Right kidney (tissue), 1 donor: ENCODE measurements around the gene MRTO4.
A peak's percentile ranks its signal among the peaks of the same experiment; 100 is the strongest.
"Not testable (repeated sequence)": the region's sequence is repeated elsewhere in the genome, so short reads cannot be mapped to it uniquely, and the experiment has no call there.

Experiments used
- DNase-seq: peaks from one replicate; pipeline ENCODE4 v3.0.0-alpha.2; 2016

MRTO4 gene

DNA sequence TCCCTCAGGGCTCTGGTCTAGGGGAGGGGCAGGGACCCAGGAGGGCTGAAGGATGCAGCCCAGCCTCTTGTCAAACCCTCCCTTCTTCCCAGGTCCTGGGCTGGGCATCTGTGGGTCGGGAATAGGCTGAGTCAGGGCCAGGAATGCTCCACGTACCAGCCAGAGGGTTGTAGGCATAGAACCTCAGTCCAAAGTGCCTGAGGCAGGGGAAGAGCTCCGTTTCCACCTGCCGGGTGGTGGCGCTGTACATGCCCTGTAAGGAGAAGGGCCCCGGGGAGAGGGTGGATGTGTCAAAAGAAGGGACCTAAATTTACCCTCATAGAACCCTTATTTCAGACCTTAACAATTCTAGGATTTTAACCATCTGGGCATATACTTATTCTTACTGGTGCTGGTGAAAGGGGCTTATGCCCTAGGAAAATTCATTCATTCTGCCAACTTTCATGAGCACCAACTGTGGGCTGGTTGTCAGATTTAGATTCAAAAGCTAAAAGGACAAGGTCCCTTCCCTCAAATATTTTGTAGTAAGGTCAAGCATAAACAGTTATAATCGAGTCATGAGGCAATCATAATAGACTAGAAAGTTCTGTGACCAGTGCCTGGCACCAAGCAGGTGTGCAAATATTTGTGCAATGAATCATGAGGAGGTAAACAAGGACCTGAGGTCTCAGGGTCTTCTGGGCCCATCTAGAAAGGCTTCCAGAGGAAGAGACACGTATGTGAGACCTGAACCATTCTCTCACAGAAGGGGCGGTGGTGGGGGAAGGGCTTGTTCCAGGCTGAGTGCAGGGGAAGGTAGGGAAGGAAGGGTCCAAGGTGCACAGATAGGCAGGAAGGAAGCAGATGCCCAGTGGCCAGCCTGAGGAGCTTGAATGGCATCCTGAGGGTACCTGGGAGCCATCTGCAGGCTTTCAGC lies 18.1 kb downstream of the MRTO4 start:
- DNase-seq = not testable (repeated sequence)

DNA sequence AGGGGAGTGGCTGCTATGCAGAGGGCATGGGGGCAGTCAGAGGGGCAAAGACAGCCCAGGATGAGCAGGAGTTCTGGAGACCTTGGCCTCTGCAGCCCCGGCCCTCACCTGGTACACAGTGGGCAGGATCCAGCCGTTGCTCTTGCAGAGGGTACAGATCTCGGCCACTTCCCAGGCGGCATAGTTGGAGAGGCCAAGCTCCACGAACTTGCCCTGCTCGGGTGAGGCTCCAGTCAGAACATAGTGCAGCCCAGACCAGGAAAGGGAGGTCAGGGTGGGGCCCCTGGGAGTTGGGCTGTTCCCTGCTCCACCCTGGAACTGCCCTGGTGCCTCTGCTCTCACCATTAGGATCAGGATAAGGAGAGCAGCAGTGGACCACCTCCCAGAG lies 18.7 kb downstream of the MRTO4 start:
- DNase-seq = not testable (repeated sequence)

DNA sequence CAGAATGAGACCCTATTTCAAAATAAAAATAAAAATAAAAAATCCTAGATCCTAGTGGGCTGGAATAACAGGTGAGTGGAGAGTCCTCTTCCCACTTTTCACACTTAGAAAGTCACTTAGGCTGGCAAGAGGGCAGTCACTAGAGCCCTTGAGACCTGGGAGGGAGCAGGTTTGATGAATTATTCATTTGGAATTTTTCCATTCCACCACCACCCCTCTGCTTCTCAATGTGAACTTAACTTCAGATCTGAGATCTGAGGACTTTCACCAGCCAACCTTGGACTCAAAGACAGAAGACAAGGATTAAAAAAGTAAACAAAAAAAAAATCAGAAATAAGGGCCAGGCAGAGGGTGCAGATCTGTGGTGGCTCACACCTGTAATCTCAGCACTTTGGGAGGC lies 20.5 kb downstream of the MRTO4 start:
- no peak for DNase-seq

DNA sequence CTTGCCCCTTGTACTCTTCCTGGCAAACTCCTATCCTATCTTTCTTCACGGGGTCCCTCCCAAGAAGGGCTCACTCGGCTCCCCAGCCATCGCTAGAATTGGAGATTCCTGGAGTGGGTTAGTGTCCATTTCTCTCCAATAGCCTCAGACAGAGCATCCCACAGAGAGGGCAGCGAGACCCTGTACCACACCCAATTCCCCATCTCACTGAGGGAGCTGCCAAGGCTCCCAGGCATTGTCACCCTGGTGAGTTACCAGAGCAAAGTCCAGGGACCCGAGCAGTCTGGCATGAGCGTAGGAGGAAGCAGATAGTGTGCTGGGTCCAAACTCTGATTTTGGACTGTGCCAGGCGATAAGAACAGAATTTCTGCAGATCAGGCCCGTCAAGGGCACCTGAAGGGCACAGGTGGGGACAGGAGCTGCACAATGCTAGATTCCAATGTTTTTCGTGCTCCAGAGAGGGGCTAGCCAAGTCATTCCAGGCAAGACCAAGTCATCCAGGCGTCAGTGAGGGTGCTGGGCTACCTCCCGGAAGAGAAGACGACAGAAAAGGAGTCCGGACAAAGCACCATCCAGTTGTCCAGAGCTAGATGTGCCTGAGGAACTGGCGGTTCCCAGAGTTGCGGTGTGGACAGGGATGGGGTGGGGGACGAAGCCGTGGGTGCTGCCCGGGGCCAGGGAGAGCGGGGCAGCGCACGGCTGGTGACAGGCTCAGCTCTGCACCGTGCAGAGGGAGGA lies 21.7 kb downstream of the MRTO4 start:
- peak; percentile 19 for DNase-seq

DNA sequence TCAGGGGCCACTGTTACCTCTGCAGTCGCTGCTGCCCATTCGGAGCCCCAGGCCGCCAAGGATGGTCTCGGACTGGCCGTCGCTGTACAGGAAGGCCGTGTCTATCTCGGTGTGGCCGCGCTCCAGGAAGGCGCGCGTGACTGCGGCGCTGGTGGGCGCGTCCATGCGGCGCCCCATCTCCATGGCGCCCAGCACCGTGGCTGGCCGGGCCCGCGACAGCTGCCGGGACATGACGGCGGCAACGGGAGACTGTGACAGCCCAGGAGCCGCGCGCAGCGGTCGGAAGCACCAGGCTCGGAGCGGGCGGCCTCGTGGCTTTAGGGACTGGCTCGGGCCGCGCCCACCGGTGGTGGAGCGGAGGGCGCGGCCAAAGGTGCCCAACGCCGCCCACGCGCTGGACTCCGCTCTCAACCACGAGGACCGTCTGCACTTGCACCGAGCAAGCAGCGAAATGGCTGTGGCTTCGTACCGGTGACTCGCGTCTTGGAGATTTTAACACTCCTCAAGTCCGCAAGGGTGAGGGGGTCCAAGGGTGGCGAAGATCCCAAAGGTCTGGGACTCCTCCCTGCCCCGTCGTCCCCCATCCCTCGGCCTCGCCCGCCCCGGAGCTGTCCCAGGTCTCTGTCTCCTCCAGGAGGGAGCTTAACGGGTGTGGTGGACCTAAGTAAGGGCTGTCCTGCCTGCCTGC lies 22.4 kb downstream of the MRTO4 start:
- peak; percentile 40 for DNase-seq

DNA sequence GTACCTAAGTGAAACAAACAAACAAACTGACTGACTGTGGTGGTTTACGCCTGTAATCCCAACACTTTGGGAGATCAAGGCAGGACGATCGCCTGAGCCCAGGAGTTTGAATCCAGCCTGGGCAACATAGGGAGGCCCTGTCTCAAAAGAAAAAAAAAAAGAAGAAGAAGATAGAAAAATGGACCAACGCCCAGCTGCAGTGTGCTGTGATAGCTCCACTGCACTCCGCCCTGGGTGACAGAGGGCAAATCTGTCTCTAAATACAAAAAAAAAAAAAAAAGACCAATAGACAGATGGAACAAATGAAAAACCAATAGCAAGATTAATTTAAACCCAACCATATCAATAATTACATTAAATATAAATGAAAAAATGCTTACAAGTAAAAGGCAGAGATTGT lies 23.0 kb downstream of the MRTO4 start:
- DNase-seq = no peak

DNA sequence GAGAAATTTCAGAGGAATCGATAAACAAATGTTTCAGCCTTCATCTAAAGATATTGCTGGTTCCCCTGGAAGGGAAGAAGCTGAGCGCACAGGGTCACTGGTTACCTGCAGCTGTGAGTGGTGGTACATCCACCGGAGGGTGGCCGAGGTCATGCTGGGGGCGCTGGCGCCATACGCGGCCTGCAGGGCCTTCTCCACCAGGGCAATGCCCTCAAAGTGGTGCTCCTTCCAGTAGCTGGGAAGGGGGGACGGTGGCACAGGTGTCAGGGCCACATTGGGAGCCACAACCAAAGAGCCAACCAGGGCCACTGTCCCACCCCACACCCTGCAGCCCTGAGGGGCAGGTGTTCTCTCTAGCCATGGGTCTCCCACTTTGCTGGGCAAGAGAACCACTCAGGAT lies 32.3 kb downstream of the MRTO4 start:
- no peak for DNase-seq

DNA sequence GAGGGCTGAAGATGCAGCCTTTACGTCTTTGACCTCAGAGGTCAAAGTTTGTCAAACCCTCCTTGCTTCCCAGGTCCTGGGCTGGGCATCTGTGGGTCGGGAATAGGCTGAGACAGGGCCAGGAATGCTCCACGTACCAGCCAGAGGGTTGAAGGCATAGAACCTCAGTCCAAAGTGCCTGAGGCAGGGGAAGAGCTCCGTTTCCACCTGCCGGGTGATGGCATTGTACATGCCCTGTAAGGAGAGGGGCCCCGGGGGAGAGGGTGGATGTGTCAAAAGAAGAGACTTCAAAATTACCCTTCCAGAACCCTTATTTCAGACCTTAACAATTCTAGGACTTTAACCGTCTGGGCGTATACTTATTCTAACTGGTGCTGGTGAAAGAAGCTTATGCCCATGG lies 33.3 kb downstream of the MRTO4 start:
- DNase-seq = no peak

DNA sequence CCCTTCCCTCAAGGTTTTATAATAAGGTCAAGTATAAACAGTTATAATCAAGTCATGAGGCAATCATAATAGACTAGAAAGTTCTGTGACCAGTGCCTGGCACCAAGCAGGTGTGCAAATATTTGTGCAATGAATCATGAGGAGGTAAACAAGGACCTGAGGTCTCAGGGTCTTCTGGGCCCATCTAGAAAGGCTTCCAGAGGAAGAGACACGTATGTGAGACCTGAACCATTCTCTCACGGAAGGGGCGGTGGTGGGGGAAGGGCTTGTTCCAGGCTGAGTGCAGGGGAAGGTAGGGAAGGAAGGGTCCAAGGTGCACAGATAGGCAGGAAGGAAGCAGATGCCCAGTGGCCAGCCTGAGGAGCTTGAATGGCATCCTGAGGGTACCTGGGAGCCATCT lies 33.8 kb downstream of the MRTO4 start:
- DNase-seq = not testable (repeated sequence)

DNA sequence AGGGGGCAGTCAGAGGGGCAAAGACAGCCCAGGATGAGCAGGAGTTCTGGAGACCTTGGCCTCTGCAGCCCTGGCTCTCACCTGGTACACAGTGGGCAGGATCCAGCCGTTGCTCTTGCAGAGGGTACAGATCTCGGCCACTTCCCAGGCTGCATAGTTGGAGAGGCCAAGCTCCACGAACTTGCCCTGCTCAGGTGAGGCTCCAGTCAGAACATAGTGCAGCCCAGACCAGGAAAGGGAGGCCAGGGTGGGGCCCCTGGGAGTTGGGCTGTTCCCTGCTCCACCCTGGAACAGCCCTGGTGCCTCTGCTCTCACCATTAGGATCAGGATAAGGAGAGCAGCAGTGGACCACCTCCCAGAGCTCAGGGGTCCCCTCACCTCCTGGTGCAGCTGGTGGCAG lies 34.2 kb downstream of the MRTO4 start:
- not testable (repeated sequence) for DNase-seq

DNA sequence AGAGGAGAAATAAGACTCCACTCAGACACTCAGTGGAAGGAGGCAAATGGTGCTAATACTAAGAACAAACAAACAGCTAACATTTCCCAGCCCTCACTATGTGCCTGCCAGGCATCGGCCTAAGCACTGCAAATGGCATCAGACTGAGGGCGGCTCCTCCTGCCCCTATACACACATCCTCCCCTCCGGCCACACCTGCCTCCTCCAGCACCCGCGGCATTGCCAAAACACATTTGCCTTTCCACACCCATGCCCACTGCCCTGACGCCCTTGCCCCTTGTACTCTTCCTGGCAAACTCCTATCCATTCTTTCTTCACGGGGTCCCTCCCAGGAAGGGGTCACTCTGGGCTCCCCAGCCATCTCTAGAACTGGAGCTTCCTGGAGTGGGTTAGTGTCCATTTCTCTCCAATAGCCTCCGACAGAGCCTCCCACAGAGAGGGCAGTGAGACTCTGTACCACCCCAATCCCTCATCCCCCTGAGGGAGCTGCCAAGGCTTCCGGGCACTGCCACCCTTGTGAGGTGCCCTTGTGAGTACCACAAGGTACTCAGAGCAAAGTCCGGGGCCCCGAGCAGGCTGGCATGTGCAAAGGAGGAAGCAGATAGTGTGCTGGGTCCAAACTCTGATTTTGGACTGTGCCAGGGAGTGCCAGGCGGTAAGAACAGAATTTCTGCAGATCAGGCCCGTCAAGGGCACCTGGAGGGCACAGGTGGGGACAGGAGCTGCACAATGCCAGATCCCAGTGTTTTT lies 36.0 kb downstream of the MRTO4 start:
- DNase-seq = no peak

DNA sequence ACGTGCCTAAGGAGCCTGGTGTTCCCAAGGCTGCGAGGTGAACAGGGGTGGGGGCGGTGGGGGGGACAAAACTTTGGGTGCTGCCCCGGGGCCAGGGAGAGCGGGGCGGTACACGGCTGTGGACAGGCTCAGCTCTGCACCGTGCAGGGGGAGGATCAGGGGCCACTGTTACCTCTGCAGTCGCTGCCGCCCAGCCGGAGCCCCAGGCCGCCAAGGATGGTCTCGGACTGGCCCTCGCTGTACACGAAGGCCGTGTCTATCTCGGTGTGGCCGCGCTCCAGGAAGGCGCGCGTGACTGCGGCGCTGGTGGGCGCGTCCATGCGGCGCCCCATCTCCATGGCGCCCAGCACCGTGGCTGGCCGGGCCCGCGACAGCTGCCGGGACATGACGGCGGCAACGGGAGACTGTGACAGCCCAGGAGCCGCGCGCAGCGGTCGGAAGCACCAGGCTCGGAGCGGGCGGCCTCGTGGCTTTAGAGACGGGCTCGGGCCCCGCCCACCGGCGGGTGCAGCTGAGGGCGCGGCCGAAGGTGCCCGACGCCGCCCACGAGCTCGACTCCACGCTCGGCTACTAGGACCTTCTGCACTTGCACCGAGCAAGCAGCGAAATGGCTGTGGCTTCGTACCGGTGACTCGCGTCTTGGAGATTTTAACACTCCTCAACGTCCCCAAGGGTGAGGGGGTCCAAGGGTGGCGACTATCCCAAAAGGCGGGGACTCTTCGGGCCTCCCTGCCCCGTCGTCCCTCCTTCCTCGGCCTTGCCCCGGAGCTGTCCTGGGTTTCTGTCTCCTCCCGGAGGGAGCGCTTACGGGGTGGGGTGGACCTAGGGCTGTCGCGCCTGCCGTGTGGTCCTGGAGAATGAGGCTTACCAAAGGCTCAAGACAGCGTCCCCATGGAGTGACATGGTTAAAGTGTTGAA lies 37.0 kb downstream of the MRTO4 start, which contains the start of gene AKR7A3:
Gene AKR7A3, minus strand, starts transcription at position 447 of the 918 bp plus-strand sequence. Its CDS starts 61 bp downstream, at position 386.
- peak; percentile 46 for DNase-seq

DNA sequence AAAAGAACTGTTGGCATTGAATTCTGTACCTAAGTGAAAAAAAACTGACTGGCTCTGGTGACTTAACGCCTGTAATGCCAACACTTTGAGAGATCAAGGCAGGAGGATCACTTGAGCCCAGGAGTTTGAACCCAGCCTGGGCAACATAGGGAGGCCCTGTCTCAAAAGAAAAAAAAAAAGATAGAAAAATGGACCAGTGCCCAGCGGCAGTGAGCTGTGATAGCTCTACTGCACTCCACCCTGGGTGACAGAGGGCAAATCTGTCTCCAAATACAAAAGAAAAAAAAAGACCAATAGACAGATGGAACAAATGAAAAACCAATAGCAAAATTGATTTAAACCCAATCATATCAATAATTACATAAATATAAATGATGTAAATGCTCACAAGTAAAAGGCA lies 37.6 kb downstream of the MRTO4 start:
- DNase-seq = no peak

DNA sequence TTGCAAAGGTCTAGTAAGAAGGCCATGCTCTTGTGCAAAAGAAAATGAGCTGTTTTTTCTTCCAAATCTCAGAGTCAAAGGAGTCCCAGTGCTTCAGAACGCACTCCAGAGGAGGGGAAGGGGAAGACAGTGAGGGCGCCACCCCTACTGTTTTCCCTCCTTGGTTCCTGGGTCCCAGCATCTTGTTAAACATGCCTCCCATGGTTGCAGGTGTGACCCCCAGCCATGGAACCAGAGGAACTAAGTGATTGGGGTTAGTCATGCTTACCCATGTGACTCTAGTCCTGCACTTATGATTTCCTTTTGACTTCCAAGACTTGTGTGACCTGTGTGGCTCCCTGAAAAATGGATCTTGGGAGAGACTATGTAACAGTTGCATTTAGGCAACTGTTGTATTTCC lies 43.0 kb downstream of the MRTO4 start:
- no peak for DNase-seq

DNA sequence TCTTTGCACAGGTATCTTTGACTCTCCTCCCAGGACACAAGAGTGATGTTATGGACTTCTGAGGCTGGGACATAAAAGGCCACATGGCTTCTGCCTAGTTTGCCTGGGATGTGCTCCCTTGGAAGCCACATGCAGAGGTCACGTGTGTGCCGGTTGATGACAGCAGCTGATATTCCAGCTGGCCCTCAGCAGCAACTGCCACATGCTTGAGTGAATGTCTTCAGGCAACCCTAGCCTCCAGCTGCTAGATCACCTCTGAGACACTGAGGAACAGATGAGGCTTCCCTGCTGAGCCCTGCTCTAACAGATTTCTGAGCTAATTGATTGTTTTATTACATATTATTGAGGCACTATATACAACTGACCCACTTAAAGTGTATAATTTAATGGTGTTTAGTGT lies 48.6 kb downstream of the MRTO4 start:
- no peak for DNase-seq

DNA sequence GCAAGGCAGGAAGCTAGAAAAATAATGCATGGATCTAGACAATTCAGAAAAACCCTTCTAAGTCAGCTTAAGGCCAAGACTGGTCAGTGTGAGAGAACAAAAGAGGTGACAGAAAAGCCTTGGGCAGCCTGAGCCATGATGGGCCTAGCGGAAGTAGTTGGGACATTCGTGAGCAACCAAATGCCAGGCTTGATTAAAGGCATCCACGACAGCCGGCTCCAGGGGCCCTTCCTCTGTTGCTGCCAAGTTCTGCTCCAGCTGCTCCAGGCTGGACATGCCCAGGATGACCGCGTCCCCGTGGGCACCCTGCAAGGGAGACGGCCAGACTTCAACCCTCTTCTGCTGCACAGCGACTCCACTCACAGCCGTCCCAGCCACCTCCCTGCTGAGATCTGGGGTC lies 52.5 kb downstream of the MRTO4 start:
- DNase-seq = not testable (repeated sequence)

DNA sequence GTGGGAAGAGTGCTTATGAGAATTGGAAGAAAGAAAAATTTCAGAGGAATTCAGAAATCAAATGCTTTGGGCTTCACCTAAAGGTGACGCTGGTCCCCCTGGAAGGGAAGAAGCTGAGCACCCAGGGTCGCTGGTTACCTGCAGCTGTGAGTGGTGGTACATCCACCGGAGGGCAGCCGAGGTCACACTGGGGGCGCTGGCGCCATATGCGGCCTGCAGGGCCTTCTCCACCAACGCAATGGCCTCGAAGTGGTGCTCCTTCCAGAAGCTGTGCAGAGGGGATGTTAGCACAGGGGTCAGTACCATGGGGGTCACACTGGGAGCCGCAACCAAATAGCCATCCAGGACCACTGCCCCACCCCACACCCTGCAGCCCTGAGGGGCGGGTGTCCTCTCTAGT lies 54.3 kb downstream of the MRTO4 start:
- DNase-seq = no peak

DNA sequence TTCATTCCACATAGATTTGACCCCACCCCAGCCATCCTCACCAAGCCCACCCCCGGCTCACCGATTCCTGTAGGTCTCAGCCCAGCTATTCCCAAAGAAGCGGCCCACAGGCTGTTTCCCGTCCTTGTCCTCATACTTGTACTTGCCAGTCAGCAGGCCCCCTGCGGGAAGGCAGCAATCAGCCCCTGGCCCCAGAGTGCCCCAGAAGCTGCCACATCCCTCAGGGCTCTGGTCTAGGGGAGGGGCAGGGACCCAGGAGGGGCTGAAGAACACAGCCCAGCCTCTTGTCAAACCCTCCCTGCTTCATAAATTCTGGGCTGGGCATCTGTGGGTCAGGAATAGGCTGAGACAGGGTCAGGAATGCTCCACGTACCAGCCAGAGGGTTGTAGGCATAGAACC lies 55.3 kb downstream of the MRTO4 start:
- no peak for DNase-seq

DNA sequence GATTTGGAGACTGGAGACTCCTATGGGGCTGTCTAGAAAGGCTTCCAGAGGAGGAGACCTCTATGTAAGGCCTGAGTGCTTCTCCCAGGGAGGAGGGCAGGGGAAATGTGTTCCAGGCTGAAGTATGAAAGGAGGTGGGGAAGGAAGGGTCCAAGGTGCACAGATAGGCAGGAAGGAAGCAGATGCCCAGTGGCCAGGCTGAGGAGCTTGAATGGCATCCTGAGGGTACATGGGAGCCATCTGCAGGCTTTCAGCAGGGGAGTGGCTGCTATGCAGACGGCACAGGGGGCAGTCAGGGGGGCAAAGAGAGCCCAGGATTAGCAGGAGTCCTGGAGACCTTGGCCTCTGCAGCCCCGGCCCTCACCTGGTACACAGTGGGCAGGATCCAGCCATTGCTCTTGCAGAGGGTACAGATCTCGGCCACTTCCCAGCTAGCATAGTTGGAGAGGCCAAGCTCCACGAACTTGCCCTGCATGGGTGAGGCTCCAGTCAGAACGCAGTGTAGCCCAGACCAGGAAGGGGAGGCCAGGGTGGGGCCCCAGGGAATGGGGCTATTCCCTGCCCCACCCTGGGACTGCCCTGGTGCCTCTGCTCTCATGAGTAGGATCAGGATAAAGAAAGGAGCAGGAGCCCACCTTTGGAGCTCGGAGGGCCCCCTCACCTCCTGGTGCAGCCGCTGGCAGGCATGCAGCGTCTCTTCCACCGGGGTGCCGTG lies 56.3 kb downstream of the MRTO4 start:
- no peak for DNase-seq

DNA sequence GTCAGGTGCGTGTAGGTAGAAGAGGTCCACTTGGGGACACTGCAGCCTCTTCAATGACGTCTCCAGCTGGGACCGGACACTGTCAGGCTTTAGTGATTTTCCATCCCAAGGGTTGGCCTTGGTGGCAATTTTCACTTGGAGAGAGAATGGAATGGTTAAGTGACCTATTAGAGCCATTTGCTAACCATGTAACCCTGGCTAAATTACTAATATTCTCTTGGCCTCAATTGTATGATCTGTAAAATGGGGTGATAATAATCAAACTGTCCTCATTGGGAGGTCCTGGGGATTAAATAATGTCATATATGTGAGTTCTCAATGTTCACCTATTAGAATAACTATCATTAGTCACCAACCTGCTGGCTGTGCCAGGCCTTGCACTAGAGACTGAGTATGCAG lies 56.9 kb downstream of the MRTO4 start:
- DNase-seq = no peak
